ENCODE results near the gene FCHSD2.
"Not testable (repeated sequence)": the region's sequence is repeated elsewhere in the genome, so short reads cannot be mapped to it uniquely, and the experiment has no call there.

Gene FCHSD2

GRCh38 chr11:72924568-72925190 is 217.4 kb downstream of the FCHSD2 start:
- peak; percentile 48 for TF ChIP-seq CTCF (IDR thresholded peaks at IDR 0.05; ENCODE audit: control extremely low read depth, extremely low read depth, low read depth, missing control alignments)
- peak; percentile 31 for DNase-seq (ENCODE audit: extremely low spot score)
- ChIA-PET POLR2A (no interaction called here), CTCF (interaction anchor here (0.9 to 2.6 kb wide), 7 partner anchors 9 to 253 kb away, joined by 3 to 22 read pairs (median 4); no protein-coding TSS in a partner anchor)

GRCh38 chr11:72921028-72921716 is 220.9 kb downstream of the FCHSD2 start:
- ChIA-PET CTCF (interaction anchor here (0.8 kb wide), 1 partner anchor 257 kb away, joined by 3 read pairs; no protein-coding TSS in a partner anchor), POLR2A (no interaction called here)
- DNase-seq (ENCODE audit: extremely low spot score): no peak
- no peak for TF ChIP-seq CTCF (IDR thresholded peaks at IDR 0.05; ENCODE audit: control extremely low read depth, extremely low read depth, low read depth, missing control alignments)

GRCh38 chr11:72920001-72920400 is 222.1 kb downstream of the FCHSD2 start:
- TF ChIP-seq CTCF (IDR thresholded peaks at IDR 0.05; ENCODE audit: control extremely low read depth, extremely low read depth, low read depth, missing control alignments): no peak
- POLR2A ChIA-PET: no interaction called here
- CTCF ChIA-PET: interaction anchor here (1.0 to 1.8 kb wide), 5 partner anchors 8 to 316 kb away, joined by 3 to 9 read pairs (median 4); no protein-coding TSS in a partner anchor

GRCh38 chr11:72918851-72919250 is 223.3 kb downstream of the FCHSD2 start:
- DNase-seq (ENCODE audit: extremely low spot score): no peak
- POLR2A ChIA-PET: no interaction called here
- no peak for TF ChIP-seq CTCF (IDR thresholded peaks at IDR 0.05; ENCODE audit: control extremely low read depth, extremely low read depth, low read depth, missing control alignments)
- CTCF ChIA-PET: interaction anchor here (0.6 to 1.8 kb wide), 5 partner anchors 9 to 317 kb away, joined by 3 to 9 read pairs (median 4); no protein-coding TSS in a partner anchor

More at GRCh38 chr11:72920001-72920400, 222.1 kb downstream of the FCHSD2 start:
- no peak for DNase-seq (ENCODE audit: extremely low spot score)

- ChIA-PET POLR2A (no interaction called here), CTCF (interaction anchor here (1.0 kb wide), 1 partner anchor 22 kb away, joined by 3 read pairs; no protein-coding TSS in a partner anchor)
- no peak for DNase-seq (ENCODE audit: extremely low spot score)
- no peak for TF ChIP-seq CTCF (IDR thresholded peaks at IDR 0.05; ENCODE audit: control extremely low read depth, extremely low read depth, low read depth, missing control alignments)
These were observed 229.9 kb downstream of the FCHSD2 start for GRCh38 chr11:72912253-72912652.

- CTCF ChIA-PET; POLR2A ChIA-PET; DNase-seq (ENCODE audit: extremely low spot score): not testable (repeated sequence)
These were observed 232.3 kb downstream of the FCHSD2 start for GRCh38 chr11:72909558-72910388.

Data from GM10248 (cell line).